Stimulated activated CD4-positive, alpha-beta T cell treated with anti-CD3 and anti-CD28 coated beads, Interleukin-4, amount 100 ng/mL, for 1 hour (primary cell): ENCODE results near the gene PMM1.
"Not testable (repeated sequence)": the region's sequence is repeated elsewhere in the genome, so short reads cannot be mapped to it uniquely, and the experiment has no call there.

ENCODE experiments used
- DNase-seq: peaks from one replicate; pipeline ENCODE4 v3.0.0-alpha.2; 2020

Gene PMM1

DNA sequence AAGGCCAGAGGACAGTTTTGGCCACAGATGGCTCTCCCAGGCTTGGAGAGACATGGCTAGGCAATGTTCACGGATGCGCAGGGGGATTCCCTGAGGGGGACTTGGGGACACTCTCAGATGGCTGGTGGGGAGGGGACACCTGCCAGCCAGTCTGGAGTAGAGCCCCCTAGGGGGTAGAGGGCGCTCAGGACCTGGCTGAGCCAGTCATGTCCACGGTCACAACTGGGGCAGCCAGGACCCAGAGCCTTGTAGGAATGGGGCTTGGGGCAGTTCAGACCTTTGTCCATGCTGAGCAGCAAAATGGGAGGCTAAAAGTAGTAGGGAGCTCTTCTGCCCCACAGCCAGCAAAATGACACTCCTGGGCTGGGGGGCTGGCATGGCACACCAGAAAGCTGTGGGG, 27.2 kb downstream of the PMM1 start:
- no peak for DNase-seq

- DNase-seq: no peak
Measured at GRCh38 chr22:41561788-41562187, 27.9 kb downstream of the PMM1 start.

DNA sequence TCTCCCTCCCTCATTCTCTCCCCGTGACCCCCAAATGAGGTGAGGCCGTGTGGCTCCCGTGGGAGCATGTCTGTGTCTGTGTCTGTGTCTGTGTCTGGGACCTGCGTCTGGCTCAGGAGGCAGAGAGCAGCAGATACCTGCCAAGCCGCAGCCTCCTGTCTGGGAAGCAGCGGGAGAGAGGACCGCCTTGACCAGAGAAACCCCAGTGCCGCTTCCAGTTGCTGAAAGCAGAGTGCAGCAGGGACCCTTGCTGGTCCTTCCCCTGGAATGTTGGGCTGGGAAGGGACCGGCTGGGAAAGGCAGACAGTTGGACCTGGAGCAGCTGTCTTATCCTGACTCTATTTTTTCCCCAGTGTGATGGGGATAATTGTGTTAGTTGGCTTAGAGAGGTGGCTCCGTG, 28.3 kb downstream of the PMM1 start:
- DNase-seq: no peak

- no peak for DNase-seq
Measured at GRCh38 chr22:41560095-41560471, 29.6 kb downstream of the PMM1 start.

GRCh38 chr22:41558241-41558630, 31.4 kb downstream of the PMM1 start:
- not testable (repeated sequence) for DNase-seq

DNA sequence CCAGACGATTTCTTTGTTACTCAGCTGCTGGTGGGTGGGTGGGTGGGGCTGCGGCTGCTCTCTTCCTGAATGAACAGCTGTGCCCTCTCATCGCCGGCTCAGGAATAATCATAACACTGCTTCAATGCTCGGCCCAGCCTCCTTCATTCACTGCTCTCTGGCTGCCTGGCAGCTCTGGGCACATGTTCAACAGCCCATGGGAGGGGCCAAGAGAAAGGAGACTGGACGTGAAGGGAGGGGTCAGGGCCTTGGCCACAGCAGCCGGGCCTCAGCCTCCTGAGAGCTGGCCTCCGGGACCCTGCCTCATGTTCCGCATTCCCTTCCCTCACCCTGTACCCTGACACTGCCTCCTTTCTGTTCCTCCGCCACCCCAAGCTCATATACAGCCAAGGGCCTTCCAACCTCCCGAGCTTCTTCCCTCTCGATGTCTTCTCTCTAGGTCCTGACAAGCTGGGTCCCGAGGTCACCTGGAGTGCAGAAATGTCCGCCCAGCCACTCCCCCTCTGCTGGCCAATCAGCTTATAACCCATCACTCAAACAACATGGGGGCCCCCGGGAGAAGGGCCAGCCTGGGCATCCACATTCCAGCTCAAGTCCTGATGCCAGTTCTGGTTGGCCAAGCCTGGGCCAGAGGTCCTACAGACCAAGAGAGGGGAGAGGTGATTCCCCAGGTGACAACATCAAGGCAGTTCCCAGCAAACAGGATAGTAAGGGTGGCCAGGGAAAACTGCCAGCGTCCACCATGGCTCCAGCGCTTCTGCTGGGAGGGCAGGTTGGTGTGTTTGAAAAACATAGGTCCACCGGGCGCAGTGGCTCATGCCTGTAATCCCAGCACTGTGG, 32.0 kb downstream of the PMM1 start:
- DNase-seq: peak; percentile 6

DNA sequence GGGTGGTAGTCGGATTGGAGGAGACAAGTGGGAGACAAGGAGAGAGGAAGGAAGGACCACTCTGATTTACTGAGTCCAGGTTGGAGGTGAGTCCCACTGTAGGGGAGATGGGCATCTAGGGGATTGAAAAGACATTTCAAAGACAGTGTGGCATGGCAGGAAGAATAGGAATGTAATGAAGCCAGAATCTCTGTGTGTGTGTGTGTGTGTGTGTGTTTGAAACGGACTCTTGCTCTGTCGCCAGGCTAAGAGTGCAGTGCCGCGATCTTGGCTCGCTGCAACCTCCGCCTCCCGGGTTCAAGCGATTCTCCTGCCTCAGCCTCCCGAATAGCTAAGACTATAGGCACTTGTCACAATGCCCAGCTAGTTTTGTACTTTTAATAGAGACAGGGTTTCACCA, 33.1 kb downstream of the PMM1 start:
- no peak for DNase-seq

DNA sequence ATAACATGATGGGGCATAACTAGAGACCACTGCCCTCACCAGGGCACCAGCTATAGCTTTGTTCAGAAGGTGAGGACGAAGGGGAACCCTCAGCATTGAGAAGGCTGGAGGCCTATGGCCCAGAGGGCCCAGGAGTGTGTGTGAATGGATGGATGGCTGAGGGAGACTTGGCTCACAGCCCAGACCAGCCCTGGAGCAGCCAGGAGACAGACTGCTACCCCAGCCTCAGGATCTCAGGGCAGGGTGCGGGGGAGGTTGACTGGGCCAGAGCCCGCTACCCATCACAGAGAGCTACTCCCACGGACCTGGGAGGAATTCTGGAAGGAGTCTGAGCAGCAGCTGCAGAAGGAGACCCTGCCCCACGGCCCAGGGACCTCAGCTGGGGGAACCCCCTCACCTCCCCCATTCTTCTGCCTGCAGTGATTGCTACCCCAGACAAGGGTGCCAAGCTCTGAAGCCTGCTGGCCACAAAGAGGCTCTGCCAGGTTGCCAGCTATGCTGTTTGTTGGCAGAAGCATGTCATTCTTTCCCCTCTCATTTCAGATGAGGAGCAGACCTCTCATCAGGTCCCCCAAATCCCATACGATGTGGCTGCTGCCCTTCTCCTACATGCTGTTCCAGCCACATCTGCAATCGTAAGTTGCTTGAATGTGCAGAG, 34.2 kb downstream of the PMM1 start:
- DNase-seq: no peak

- no peak for DNase-seq
Measured at GRCh38 chr22:41551877-41552582, 37.6 kb downstream of the PMM1 start.

GRCh38 chr22:41550952-41551491, 38.6 kb downstream of the PMM1 start:
- no peak for DNase-seq

GRCh38 chr22:41548830-41549211, 40.8 kb downstream of the PMM1 start:
- DNase-seq: no peak

DNA sequence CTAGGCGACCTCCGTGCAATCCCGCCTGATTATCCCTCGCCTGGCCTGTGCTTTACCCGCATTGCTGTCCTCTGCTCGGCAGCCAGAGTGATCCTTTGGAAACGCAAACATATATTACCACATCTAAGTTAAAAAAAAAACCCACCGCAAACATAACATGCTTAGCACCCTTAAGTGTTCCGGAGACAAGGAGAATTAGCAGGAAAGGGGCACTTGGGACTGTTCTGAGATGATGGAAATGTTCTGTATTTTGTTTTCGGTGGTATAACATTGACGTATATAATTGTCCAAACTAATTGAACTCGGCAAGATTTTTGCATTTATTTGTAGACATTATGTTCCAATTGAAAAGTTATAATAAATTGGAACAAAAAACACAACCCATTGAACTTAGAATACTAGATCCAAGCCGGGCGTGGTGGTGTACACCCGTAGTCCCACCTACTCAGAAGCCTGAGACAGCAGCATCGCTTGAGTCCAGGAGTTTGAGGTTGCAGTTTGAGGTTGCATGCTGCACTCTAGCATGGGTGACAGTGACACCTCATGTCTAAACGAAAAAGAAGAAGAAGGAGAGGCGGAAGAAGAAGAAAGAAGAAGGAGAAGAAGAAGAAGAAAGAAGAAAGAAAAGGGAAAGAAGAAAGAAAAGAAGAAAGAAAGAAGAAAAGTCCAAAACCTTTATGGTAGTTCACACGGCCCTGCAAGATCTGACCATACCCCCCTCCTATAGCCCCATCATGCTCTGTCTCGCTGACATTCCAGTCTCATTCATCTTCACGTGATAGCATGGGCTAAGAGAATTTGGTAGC, 44.8 kb downstream of the PMM1 start:
- no peak for DNase-seq

DNA sequence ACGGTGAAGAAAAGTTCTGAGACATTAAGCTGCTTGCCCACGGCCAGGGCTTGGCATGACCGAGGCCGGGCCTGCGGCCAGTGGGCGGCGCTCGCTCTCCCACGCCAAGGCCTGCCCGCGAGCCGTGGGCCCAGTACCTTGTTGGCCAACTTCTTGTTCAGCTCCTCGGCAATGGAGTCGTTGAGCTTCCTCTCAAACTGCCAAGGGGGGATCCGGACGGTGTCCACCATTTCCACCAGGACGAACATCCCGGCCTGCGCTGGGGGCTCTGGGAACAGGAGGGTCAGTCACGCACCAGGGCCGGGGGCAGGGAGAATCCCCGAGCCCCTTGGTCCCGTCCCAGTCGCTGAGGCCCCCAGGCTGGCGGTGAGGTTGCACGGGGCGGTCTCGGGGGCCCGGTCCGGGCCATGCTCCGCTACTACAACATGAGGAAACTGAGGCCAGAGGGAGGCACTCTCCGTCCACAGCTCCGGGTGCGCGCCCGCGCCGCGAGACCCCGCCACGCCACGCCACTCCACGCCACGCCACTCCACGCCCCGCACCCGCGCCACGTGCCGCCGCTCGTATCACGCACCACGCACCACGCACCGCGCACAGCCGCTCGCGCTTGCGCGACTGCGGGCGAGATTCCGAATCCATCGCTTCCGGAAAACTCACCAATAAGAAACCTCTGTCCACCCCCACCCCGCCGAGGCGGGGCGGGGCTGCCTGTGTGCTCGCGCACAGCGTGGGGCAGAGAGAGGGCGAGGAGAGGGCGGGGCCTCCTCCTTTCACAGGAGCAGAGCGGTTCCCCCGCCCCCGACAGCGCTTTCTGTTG, 45.6 kb downstream of the PMM1 start, which contains the start of gene POLR3H:
TSS of gene POLR3H (minus strand) at position 617 of the 817 bp plus-strand sequence. CDS start at position 248, 369 bp downstream.
- peak; percentile 98 for DNase-seq

GRCh38 chr22:41542224-41542623, 47.4 kb downstream of the PMM1 start:
- no peak for DNase-seq

DNA sequence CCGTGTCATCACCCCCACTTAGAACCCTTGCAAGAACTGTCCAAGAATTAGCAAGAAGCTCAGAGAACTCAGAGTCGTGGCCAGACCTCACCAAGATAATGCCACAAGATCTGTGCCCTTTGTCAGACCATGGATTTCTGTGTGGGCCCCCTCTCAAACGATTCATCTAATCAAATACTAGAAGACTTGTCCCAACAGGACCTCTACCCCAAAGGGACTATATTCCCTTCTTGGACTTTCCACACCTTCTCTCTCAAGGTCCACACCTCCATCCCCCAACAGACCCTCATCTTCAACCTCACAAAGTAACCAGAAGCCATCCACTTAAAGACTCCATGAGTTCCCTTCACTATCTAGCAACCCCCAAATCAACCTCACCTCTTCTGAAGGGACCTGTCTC, 48.2 kb downstream of the PMM1 start:
- DNase-seq: no peak

DNA sequence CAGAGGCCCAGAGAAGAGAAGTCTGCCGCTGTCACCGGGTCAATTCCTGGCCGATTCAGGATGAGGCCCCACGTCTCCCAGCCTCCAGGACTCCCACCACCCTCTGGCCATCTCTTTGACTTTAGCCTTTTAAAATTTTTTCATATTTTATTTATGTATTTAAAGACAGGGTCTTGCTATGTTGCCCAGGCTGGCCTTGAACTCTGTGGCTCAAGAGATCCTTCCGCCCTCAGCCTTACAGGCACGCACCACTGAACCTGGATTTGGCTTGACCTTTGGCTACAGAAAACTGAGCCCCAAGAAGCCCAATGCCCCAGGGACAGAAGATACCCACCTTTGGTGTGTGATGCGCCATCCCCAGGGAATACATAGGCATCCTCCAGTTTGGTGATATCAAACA, 49.3 kb downstream of the PMM1 start:
- DNase-seq: no peak

DNA sequence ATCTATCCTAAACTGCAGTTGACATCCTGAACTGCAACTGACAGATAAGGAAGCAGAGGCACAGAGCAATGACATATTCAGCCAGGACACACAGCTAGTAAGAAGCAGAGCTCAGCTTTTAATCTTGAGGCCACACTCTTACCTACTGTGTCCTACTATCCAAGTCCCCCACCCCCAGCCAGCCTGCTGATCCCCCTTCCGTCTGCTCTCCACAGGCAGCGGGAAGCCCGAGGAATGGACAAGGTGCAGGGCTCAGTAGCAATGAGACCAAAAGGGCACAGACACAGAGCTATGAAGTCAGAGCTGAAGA, 49.7 kb downstream of the PMM1 start:
- no peak for DNase-seq

- DNase-seq: no peak
Measured at GRCh38 chr22:41539146-41540005, 50.3 kb downstream of the PMM1 start.

DNA sequence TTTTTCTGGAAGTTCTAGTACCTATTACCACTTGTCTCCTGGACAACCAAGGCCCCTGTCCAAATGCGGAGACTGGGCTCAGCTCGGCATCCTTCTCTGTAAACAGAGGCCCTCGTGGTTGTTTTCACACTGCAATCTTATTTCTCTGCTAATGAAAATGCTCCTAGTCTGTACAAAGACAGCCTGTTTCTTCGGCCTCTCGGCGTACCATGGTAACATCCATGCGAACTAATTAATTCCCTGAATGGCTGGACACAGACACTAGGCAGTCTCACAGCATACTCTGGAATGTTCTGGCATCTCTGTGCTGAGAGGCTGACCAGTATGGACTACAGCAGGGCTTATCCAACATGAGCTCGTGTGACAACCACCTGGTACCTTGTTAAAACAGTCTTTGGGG, 51.1 kb downstream of the PMM1 start:
- no peak for DNase-seq

GRCh38 chr22:41537203-41537602, 52.4 kb downstream of the PMM1 start:
- no peak for DNase-seq

DNA sequence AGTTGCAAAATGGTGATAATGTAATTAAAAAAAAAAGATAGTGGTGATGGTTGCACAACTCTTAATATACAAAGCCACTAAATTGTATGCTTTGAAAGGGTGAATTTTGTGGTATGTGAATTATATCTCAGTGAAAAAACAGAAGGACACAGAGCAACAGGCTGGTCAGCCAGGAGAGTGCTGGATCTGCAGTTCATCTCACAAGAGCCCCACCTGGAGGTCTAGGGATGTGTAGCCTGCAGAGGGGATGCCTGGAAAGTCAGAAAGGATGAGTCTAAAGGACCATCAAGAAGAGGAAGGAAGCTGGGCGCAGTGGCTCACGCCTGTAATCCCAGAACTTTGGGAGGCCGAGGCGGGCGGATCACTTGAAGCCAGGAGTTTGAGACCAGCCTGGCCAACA, 54.4 kb downstream of the PMM1 start:
- DNase-seq: no peak
